GM18507 (cell line): Measurements from ENCODE around the gene PDE4D.

ENCODE experiments used
- DNase-seq: peaks from one replicate; pipeline ENCODE4 v3.0.0; 2011; ENCODE audit warnings: low read depth; ENCODE audit not compliant: insufficient read length; ENCODE audit errors: extremely low spot score
- FAIRE-seq: peaks from 2 replicates; lab custom pipeline; 2011; peaks lifted over from hg19 to GRCh38; lab: Jason Lieb, UNC

PDE4D gene

GRCh38 chr5:59138509-59138908 lies 755.0 kb downstream of the PDE4D start:
- FAIRE-seq = no peak
- no peak for DNase-seq

GRCh38 chr5:59137846-59138245 lies 755.7 kb downstream of the PDE4D start:
- FAIRE-seq = no peak
- no peak for DNase-seq

GRCh38 chr5:59136549-59136948 lies 757.0 kb downstream of the PDE4D start:
- no peak for DNase-seq
- no peak for FAIRE-seq

- no peak for FAIRE-seq
- no peak for DNase-seq
Observed at GRCh38 chr5:59134471-59135163, 758.9 kb downstream of the PDE4D start.

- no peak for DNase-seq
Observed at GRCh38 chr5:59133764-59134261, 759.7 kb downstream of the PDE4D start.

GRCh38 chr5:59132131-59132530 lies 761.4 kb downstream of the PDE4D start:
- DNase-seq (no peak), FAIRE-seq (no peak)

More at GRCh38 chr5:59133764-59134261, 759.7 kb downstream of the PDE4D start:
- no peak for FAIRE-seq

- DNase-seq (no peak), FAIRE-seq (no peak)
Observed at GRCh38 chr5:59130431-59130830, 763.1 kb downstream of the PDE4D start.

GRCh38 chr5:59128646-59129290 lies 764.8 kb downstream of the PDE4D start:
- FAIRE-seq = no peak
- DNase-seq = no peak

GRCh38 chr5:59126708-59127573 lies 766.6 kb downstream of the PDE4D start:
- no peak for DNase-seq
- FAIRE-seq = no peak

GRCh38 chr5:59126016-59126707 lies 767.4 kb downstream of the PDE4D start:
- FAIRE-seq (no peak), DNase-seq (no peak)

- FAIRE-seq = no peak
- no peak for DNase-seq
Observed at GRCh38 chr5:59125011-59125961, 768.2 kb downstream of the PDE4D start.

- DNase-seq = no peak
- FAIRE-seq = no peak
Observed at GRCh38 chr5:59123595-59124561, 769.6 kb downstream of the PDE4D start.

GRCh38 chr5:59119480-59119879 lies 774.0 kb downstream of the PDE4D start:
- no peak for FAIRE-seq

GRCh38 chr5:59117320-59117719 lies 776.2 kb downstream of the PDE4D start:
- no peak for FAIRE-seq

More at GRCh38 chr5:59119480-59119879, 774.0 kb downstream of the PDE4D start:
- no peak for DNase-seq

GRCh38 chr5:59116231-59116865 lies 777.2 kb downstream of the PDE4D start:
- no peak for FAIRE-seq
- no peak for DNase-seq

More at GRCh38 chr5:59117320-59117719, 776.2 kb downstream of the PDE4D start:
- DNase-seq = no peak

- DNase-seq (no peak), FAIRE-seq (no peak)
Observed at GRCh38 chr5:59115345-59115744, 778.2 kb downstream of the PDE4D start.

- DNase-seq (no peak), FAIRE-seq (no peak)
Observed at GRCh38 chr5:59109383-59109782, 784.1 kb downstream of the PDE4D start.
